Astrocyte of the spinal cord (primary cell): ENCODE results near the gene NLGN1.

Experiments
- DNase-seq: peaks from one replicate; pipeline ENCODE4 v3.0.0; 2011; ENCODE audit warnings: low read depth, low spot score
- H3K4me3 ChIP-seq: 2 replicates; pipeline ENCODE4 v1.5.1; 2011; ENCODE audit warnings: low read depth, mild to moderate bottlenecking, low read length, moderate library complexity
- CTCF ChIP-seq: IDR thresholded peaks from 2 replicates; pipeline ENCODE4 v1.5.1; 2012; ENCODE audit warnings: low read depth, mild to moderate bottlenecking, low read length, inconsistent platforms
- in situ Hi-C: cut with HindIII; loops from 2 replicates; pipeline ENCODE4 v1.10.0; 2017; ENCODE audit warnings: low sequenced_read_pairs

NLGN1 gene

DNA sequence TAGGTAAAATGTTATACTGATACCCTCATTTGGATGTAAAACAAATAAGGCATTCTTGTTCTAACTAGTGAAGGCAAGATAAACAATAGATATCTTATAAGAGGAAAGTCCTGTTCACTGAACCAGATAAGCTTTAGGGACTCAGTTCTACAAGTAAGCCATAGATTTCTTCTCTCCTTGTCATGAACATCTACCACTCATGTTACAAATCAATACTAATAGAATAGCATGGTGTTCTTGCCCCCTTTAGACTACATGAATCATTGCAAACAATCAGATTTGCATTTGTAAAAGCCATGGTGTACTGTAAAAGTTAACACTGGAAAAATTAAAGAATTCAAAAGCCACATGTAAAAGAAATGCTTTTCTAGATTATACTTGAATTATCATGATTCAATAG, 500.1 kb downstream of the NLGN1 start:
- TF ChIP-seq CTCF = no peak
- no peak overlapping the region for H3K4me3 ChIP-seq
- DNase-seq = no peak
- in situ Hi-C loops = no loop called here

- no peak for TF ChIP-seq CTCF
- no peak for DNase-seq
- in situ Hi-C loops = no loop called here
Observed at GRCh38 chr3:173901649-173902048, 504.1 kb downstream of the NLGN1 start.

GRCh38 chr3:173902401-173902800, 504.9 kb downstream of the NLGN1 start:
- H3K4me3 ChIP-seq = no peak overlapping the region
- in situ Hi-C loops = no loop called here
- TF ChIP-seq CTCF = no peak
- DNase-seq = no peak

More at GRCh38 chr3:173901649-173902048, 504.1 kb downstream of the NLGN1 start:
- H3K4me3 ChIP-seq = no peak overlapping the region

DNA sequence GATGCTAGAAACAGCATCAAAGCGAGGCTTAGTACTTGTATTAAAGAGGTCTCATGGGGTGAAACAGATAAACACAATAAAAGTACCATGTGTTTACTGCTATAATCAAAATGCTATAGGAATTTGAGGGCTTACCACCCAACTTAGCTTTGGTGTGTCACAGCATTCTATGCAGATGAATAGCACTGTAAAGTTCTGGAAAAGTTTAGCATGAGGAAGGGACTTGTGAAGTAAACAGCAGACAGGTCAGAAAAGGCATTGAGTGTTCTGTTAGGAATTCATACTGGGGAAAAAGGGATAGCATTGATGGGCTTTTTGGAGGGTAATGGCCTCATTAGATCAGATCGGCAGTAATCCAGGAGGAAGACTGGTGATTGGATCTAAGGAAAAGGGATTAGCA, 505.3 kb downstream of the NLGN1 start:
- TF ChIP-seq CTCF = no peak
- H3K4me3 ChIP-seq = no peak overlapping the region
- in situ Hi-C loops = no loop called here
- DNase-seq = no peak

DNA sequence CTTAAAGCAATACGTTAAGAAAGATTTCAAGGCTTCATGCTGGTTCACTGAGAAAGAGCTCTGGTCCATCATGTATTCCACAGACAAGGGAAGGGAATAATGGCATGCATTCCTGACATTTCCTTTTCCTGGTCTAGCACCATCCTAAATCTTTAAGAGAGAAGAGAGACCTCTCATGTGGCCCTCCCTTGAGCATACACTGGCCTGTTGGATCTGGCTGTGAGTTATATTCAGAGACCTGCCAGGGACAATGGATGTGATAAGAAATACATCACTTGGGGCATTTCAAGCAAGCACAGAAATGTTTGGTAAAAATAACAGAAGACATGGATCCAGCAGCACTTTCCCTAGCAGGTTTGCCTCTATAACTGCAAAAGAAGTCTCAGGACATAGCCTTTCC, 507.8 kb downstream of the NLGN1 start:
- DNase-seq = no peak
- no peak for TF ChIP-seq CTCF
- in situ Hi-C loops = no loop called here
- H3K4me3 ChIP-seq = no peak overlapping the region

DNA sequence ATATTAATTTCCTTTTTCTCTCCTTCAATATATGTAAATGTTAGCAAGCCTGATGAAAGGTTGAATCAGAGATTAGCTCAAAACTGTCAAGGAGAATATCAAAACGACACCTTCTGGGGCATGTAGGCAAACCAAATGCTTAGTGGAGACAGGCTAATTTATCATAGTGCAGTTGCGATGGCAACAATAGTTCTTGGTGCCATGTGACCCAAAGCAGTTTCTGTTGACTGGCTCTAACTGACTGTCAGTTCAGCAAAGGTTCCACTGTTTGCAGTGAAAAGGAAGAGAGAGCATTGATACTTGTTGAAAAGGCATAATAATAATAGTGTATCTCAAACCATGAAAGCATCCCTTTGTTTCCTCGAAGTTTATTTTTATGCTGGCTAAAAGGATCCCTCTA, 513.9 kb downstream of the NLGN1 start:
- H3K4me3 ChIP-seq = no peak overlapping the region
- in situ Hi-C loops = no loop called here
- no peak for TF ChIP-seq CTCF
- DNase-seq = no peak

GRCh38 chr3:173912126-173912525, 514.6 kb downstream of the NLGN1 start:
- TF ChIP-seq CTCF = no peak
- no peak overlapping the region for H3K4me3 ChIP-seq
- in situ Hi-C loops = no loop called here
- DNase-seq = no peak
